SK-MEL-5 (cell line): Measurements from ENCODE around the gene GAB1. TPM values are rescaled to one million over a fixed set of nuclear protein-coding genes. Genes with fewer than 3 reads are reported as not detected.

Experiments
- DNase-seq: peaks from one replicate; pipeline ENCODE4 v3.0.0-alpha.2; 2016; ENCODE audit warnings: low read depth, low spot score
- in situ Hi-C: cut with HindIII; loops from 2 replicates; pipeline ENCODE4 v1.10.0; 2016; ENCODE audit warnings: low sequenced_read_pairs, high pct_unique_total_duplicates, low pct_unique_long_range_greater_than_20kb
- small RNA-seq, 2 experiments: library from RNA; depleted of rRNA; stranded (forward); fragments of <200 nt; gene quantifications; one replicate each; pipeline ENCODE3, GENCODE V24; 2014
- total RNA-seq: library from RNA; depleted of rRNA; stranded (reverse); fragments of >200 nt; shearing (Covaris generic); gene quantifications from 2 replicates; pipeline ENCODE4 v1.2.3, GENCODE V29; 2014; rRNA removed

The GAB1 gene
- total RNA-seq, 1 experiment from 2014 or later: 11.3 TPM

DNA sequence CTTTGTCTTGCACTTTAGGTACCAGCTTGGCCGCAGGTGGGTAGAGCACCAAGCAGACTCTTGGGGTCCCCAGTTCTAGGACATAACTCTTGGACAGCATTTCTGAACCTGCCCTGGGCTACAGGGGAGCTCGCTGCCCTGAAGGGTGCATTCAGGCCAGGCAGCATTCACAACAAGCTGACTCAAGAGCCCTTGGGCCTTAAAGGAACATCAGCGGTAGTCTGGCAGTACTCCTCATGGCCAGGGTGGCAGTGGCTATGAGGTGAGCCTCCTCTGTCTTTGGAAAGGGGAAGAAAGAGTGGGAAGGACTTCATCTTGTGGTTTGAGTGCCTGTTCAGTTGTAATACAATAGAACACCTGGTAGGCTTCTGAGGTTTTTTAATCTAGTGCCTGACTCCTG, 152.0 kb downstream of the GAB1 start:
- in situ Hi-C loops: no loop called here
- no peak for DNase-seq

GRCh38 chr4:143489106-143489505, 152.4 kb downstream of the GAB1 start:
- in situ Hi-C loops: no loop called here

GRCh38 chr4:143498021-143498420, 161.3 kb downstream of the GAB1 start:
- in situ Hi-C loops: no loop called here
- DNase-seq: no peak

More at GRCh38 chr4:143489106-143489505, 152.4 kb downstream of the GAB1 start:
- DNase-seq: no peak

DNA sequence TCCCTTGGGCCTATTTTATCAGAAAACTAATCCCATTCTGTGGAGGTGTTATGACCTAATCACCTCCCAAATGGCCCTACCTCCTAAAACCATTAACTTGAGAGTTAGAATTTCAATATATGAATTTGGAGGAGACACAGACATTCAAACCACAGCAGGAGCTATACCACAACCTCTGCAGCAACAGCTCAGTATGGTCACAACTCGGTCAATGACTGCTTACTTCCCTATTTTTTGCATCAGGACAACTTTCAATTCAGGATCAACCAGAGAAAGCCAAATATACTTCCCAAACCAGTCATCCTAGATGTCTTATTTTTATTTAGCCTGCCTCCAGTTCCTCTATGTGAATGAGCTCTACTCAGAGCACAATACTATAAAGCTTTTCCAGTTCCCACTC, 165.6 kb downstream of the GAB1 start:
- DNase-seq: no peak
- in situ Hi-C loops: no loop called here

DNA sequence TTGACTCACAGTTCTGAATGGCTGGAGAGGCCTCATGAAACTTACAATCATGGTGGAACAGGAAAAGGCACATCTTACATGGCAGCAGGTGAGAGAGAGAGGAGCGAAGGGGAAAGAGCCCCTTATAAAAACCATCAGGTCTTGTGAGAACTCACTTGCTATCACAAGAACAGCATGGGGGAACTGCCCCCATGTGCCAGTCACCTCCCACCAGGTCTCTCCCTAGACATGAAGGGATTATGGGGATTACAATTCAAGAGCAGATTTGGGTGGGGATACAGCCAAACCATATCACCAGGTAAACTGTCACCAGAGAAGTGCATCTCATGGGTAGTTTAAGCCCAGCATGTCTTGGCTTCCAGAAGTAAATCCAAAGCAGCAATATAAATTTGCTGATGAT, 169.4 kb downstream of the GAB1 start:
- no peak for DNase-seq
- in situ Hi-C loops: no loop called here

DNA sequence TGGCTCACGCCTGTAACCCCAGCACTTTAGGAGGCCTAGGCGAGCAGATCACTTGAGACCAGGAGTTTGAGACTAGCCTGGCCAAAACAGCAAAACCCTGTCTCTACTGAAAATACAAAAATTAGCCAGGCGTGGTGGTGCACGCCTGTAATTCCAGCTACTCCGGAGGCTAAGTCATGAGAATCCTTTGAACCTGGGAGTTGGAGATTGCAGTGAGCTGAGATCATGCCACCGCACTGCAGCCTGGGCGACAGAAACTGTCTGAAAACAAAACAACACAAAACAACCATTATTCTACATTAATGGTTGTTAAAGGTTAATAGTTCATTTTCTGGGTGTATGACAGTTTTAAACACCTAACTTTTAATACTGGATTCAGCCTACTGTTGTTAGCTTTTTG, 175.2 kb downstream of the GAB1 start:
- in situ Hi-C loops: no loop called here
- DNase-seq: no peak

DNA sequence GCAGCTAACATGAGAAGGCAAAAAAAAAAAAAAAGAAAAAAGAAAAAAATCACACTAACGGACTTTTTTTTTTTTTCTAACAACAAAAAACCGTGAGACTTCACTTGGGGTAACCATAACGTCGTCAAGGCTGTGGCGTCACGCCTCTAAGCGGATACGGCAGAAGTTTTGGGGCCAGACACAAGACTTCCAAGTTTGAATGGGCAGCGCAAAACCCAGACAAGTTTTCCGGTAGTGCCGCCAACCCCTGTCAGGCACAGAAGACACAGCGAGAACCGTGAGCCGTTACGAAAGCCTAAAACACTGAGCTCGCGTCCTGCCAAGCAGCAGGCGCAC, 176.3 kb downstream of the GAB1 start:
- in situ Hi-C loops: no loop called here
- DNase-seq: no peak

GRCh38 chr4:143513314-143514168, 176.9 kb downstream of the GAB1 start, which contains the start of gene SMARCA5:
SMARCA5 (plus strand) TSS chr4:143513702; CDS start chr4:143513925, 223 bp downstream.
- in situ Hi-C loops: no loop called here
- DNase-seq: peak; percentile 97

DNA sequence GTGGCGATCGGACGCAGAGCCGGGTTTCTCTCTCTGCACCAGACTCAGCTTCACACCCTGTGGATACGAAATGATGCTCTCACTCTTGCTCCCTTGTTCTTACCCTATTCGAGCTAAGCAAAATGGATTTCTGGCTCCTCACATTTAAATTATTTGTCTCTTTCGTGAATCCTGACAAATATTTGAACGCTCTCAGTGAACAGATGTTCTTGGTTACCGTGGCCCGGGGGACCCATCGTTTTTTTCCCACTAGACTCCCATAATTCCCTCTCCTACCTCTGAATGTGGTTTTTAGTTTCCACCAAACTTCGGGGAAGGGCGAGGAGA, 177.5 kb downstream of the GAB1 start:
- in situ Hi-C loops: no loop called here
- no peak for DNase-seq

DNA sequence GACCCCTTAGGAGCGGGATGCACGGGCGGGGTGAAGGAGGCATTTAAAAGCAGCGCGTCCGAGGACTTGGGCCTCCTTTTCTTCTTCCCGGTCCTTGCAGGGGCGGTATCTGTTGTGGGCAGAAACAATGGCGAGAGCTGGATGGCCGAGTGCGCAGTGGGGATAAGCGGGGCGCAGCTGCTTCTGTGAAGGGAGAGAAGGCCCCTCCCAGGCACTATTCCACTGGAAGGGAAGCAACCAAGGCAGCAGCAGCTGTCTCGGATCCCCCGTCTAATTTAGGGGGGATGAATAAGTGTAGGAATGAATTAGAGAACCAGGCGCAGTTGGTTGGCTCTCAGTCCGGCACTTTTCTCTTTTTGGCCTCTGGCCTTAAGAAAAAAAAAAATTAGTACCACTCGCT, 177.8 kb downstream of the GAB1 start:
- in situ Hi-C loops: no loop called here
- DNase-seq: peak; percentile 30

GRCh38 chr4:143514901-143515300, 178.2 kb downstream of the GAB1 start:
- no peak for DNase-seq
- in situ Hi-C loops: no loop called here

DNA sequence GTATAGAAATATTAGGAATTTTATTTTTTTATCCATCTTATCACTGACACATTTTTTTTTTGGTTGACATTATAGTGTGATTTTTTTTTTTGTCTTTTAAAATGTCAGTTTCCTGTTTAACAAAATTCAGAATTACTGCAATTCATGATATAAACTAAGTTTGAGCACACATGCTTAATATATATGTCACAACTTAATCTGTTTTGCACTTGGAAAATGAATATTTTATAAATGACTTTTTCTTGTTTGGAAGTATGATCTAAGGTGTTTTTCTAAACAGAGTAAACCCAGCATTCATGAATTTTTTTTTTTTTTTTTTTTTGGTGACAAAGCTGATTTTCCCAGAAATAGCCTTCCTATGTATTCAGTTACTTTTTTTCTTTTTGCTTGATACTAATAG, 179.2 kb downstream of the GAB1 start:
- in situ Hi-C loops: no loop called here
- DNase-seq: no peak

- in situ Hi-C loops: no loop called here
- no peak for DNase-seq
Observed at GRCh38 chr4:143517764-143518163, 181.1 kb downstream of the GAB1 start.

Small RNA genes lying within 50 kb of the gene (small RNA-seq; reads per million reads assigned to genes)
- gene MIR3139 (0 reads per million in 2 experiments), gene RF00019 (0 reads per million in 2 experiments)

Other genes starting within 250 kb of the GAB1 start
- 10.3 and 10.7 TPM in 2 replicates for gene USP38, start 152.0 kb upstream of the GAB1 start, total RNA-seq
- gene SMARCA5, start 176.8 kb downstream of the GAB1 start, total RNA-seq: 37.5 and 38.9 TPM in 2 replicates